ENCODE measurements around the gene CHN2. TPM values are rescaled to one million over a fixed set of nuclear protein-coding genes. Genes with fewer than 3 reads are reported as not detected.

CHN2 gene
- total RNA-seq, 1 donor from 2014 or later, result not detected

GRCh38 chr7:29288181-29289091 is 93.9 kb downstream of the CHN2 start:
- H3K4me1 Mint-ChIP-seq (ENCODE audit: low read depth), result peaks cover 23% of the 10 kb centered on the region
- intact Hi-C loops (cut with micrococcal nuclease), result loop anchor here (5.0 kb wide), 1 partner anchor 91 kb away; no protein-coding TSS in a partner anchor
- no peaks in the 10 kb centered on the region for H3K9me3 Mint-ChIP-seq
- no peak overlapping the region for H3K4me3 Mint-ChIP-seq
- no peak overlapping the region for H3K27ac Mint-ChIP-seq
- H3K27me3 Mint-ChIP-seq (ENCODE audit: insufficient read depth), result peaks cover 25% of the 10 kb centered on the region
- no peak for DNase-seq (ENCODE audit: low spot score)
- no peaks in the 10 kb centered on the region for H3K36me3 Mint-ChIP-seq (ENCODE audit: low read depth)

DNA sequence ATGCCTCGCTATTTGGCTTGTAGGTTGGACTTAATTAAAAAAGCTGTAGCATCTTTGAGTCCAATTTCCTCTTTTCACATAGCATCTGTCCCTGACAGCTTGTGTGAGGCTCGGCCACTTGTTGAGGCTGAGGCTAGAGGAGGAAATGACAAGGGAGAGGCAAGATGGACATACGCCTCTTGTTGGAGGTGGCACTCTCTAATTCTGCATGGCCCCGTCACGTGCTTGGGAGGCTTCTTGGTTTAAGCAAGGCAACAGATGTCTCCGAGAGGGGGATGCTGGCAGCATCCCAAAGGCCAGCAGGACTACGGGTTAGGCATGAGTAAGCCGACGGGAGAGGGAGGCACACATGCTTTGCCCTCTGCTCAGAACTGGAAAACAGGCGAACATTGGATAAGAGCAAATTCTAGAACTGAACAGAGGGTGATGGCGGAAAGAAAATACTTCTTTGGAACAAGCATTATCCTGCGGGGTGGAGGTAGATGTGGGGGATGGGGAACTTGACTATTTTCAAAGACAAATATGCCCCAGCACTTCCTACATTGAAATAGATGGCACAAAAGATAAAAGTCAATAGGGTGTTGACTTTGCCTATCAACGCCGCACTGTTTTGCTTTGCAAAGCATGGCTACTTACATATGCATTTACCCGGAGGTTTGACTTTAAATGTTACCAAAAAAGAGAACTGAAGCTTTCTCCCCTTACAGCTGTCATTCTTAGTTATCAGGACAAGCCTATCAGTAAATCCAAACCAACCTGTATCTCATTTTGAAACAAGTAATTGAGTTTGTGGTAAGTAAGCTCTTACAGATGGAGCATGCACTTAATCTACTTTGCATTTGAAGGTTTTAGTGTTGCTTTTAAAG is 94.8 kb downstream of the CHN2 start:
- peaks cover 22% of the 10 kb centered on the region for H3K27me3 Mint-ChIP-seq (ENCODE audit: insufficient read depth)

DNA sequence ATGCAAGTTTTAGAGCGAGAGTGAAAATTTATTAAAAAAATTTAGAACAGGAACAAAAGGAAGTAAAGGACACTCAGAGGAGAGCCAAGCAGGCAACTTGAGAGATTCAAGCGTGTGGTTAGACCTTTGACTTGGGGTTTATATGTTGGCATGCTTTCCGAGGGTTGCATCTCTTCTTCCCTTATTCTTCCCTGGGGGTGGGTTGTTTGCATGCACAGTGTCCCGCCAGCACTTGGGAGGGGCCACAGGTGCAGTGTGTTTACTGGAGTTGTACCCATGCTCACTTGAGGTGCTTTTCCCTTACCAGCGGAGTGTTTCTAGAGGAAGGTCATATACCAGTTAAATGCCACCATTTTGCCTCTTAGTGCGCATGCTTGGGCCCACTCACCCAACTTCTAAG is 96.3 kb downstream of the CHN2 start:
- Mint-ChIP-seq H3K36me3 (ENCODE audit: low read depth) (no peaks in the 10 kb centered on the region), H3K27ac (no peak overlapping the region), H3K4me1 (ENCODE audit: low read depth) (peaks cover 12% of the 10 kb centered on the region), H3K9me3 (no peaks in the 10 kb centered on the region), H3K4me3 (no peak overlapping the region), H3K27me3 (ENCODE audit: insufficient read depth) (peaks cover 21% of the 10 kb centered on the region)
- DNase-seq (ENCODE audit: low spot score), result no peak
- intact Hi-C loops (cut with micrococcal nuclease), result no loop called here

More for the DNA sequence above, 94.8 kb downstream of the CHN2 start:
- no peak for DNase-seq (ENCODE audit: low spot score)
- no peaks in the 10 kb centered on the region for H3K36me3 Mint-ChIP-seq (ENCODE audit: low read depth)
- H3K4me3 Mint-ChIP-seq, result no peak overlapping the region
- intact Hi-C loops (cut with micrococcal nuclease), result loop anchor here (5.0 kb wide), 1 partner anchor 92 kb away; no protein-coding TSS in a partner anchor
- H3K27ac Mint-ChIP-seq, result no peak overlapping the region
- no peaks in the 10 kb centered on the region for H3K9me3 Mint-ChIP-seq
- H3K4me1 Mint-ChIP-seq (ENCODE audit: low read depth), result peaks cover 23% of the 10 kb centered on the region

DNA sequence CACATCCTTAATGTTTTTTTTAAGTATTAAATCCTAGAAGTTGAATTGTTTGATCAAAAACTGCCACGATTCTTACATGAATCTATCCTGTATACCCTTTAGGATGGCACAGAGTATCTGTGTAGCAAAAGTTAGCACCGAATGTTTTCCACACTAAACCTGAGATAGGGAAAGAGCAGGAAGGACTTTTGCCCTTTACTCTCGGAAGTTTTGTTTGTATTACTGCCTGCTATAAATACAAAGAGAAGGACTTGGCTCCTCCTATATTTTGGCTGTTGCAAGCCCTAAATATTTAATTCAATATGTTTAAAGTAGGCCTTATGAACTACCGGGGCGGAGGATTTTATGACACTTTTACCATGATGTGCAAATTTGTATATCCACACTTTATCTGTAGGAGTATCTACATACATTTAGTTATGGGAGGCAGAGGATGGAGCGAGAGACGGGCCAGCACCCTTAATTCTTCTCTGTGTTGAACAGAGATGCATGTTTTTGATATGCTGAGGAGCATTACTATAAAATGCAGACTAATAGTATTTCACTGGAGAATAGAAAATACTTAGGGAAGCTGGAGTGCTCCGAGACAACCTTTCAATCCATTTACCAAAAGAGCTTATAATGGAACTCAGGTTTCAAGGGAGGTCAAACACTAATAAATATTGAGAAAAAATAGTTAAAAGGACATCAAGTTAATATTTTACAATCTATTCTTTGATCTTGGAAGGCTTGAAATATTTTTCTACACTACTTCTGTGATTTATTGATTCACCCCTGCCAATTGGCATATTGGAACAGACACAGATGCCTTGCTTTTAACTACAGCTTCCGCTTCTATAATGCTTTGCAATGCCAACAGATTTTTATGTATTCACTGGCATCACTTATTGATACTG is 97.4 kb downstream of the CHN2 start:
- intact Hi-C loops (cut with micrococcal nuclease), result no loop called here
- H3K4me1 Mint-ChIP-seq (ENCODE audit: low read depth), result peaks cover 4% of the 10 kb centered on the region
- peaks cover 18% of the 10 kb centered on the region for H3K27me3 Mint-ChIP-seq (ENCODE audit: insufficient read depth)
- no peak overlapping the region for H3K27ac Mint-ChIP-seq
- H3K9me3 Mint-ChIP-seq, result no peaks in the 10 kb centered on the region
- H3K4me3 Mint-ChIP-seq, result no peak overlapping the region
- no peaks in the 10 kb centered on the region for H3K36me3 Mint-ChIP-seq (ENCODE audit: low read depth)
- DNase-seq (ENCODE audit: low spot score), result no peak

DNA sequence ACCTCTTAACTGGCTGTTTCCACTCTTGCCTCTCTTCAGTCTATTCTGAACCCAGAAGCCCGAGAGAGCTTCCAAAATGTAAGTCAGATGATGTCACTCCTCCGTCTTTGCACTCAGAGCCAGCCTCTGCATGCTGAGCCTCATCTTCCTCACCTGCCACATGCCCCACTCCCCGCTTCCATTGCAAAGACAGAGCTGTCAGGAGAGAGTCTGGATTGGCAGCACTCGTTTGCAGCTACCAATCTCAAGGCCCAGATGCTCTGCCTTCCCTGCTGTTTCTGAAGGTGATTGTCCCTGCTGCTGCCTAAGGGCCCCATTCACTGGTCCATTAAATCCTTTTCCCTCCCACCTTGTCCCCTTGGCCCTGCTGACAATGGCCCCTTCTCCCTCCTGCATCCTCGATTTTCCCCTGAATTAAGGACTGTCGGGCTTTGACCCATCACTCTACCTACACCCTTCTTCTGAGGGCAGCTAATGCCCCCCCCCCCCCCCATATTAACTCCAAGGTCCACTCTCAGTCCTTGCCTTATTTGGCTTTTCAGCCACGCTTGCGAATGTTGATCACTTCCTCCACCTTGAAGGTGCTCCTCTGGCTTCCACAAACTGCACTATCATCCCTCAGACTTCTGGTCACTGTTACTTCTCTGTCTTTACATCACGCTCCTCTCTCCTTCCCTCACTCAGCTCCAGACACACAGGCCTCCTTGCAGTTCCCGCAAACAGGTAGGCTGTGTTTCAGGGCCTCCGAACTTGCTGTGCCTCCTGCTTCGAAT is 98.5 kb downstream of the CHN2 start:
- no peak overlapping the region for H3K4me3 Mint-ChIP-seq
- intact Hi-C loops (cut with micrococcal nuclease), result no loop called here
- no peaks in the 10 kb centered on the region for H3K36me3 Mint-ChIP-seq (ENCODE audit: low read depth)
- no peak overlapping the region for H3K27ac Mint-ChIP-seq
- no peaks in the 10 kb centered on the region for H3K9me3 Mint-ChIP-seq
- no peak for DNase-seq (ENCODE audit: low spot score)
- no peaks in the 10 kb centered on the region for H3K4me1 Mint-ChIP-seq (ENCODE audit: low read depth)
- peaks cover 14% of the 10 kb centered on the region for H3K27me3 Mint-ChIP-seq (ENCODE audit: insufficient read depth)

DNA sequence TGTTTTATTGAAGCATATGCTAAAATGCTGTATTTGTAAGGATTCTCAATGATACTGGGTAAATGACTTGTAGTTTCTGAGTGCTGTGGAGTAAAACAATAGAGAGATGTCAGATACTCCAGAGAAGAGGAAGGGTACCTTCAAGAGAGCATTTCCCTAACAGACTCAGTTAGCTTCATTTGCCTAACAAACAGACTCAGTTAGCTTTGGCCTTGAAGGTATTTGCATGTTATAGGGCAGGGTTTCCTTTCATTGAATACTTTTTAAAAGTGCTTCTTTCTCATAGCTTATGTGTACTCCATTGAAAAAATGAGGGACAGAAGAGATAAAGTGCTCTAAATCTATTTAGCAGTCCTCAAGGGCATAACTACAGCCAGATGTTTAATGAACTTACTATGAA is 101.8 kb downstream of the CHN2 start:
- no peak for DNase-seq (ENCODE audit: low spot score)
- H3K9me3 Mint-ChIP-seq, result no peaks in the 10 kb centered on the region
- H3K36me3 Mint-ChIP-seq (ENCODE audit: low read depth), result no peaks in the 10 kb centered on the region
- H3K27ac Mint-ChIP-seq, result no peak overlapping the region
- H3K4me1 Mint-ChIP-seq (ENCODE audit: low read depth), result no peaks in the 10 kb centered on the region
- no peak overlapping the region for H3K4me3 Mint-ChIP-seq
- H3K27me3 Mint-ChIP-seq (ENCODE audit: insufficient read depth), result no peaks in the 10 kb centered on the region
- intact Hi-C loops (cut with micrococcal nuclease), result no loop called here

DNA sequence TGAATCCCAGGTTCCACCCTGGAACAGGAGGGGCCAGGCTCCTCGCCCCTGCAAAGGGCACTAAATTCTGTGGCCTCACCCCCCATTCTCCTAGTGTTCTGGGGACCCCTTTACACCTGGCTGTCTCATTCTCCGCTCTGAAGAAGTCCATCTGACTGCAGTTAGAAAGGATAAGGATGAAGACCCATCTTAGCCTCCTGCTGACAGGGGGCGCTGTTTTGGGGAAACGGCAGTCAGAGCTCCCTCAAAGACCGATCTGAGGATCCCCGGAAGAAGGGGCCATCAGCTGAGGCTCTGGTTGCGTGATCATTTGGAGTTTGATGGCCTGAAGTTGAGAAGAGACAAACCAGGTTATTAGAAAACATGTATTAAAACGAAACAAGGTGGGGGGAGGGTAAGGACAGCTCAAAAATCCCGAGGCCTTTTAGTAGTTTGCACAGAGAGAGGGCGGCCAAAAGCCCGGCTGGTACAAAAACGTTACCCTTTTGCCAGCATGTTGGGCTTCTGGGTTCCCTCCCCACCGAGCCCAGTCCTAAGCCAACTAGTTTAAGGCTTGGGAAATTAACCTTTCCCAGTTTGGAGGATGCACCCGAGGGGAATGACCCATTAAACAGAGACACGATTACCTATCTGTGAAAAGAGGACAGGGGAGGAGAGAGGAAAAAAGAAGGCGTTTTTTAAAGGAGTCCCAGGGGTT is 102.8 kb downstream of the CHN2 start:
- DNase-seq (ENCODE audit: low spot score), result no peak
- intact Hi-C loops (cut with micrococcal nuclease), result no loop called here

DNA sequence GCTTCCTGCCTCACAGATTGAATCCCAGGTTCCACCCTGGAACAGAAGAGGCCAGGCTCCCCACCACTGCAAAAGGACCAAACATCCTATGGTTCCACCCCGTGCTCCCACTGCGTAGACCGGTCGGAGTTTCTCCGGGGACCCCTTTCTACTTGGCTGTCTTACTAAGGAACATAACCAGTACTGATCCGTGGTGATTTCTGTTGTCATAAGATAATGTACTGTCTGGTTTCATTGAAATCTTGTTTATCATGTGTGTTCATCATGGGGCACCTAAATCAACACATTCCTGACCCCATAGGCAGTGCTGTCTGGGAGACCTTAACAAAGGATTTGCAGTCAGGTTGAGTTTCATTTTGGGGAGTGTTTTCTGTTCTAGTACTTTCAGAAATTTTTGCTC is 104.5 kb downstream of the CHN2 start:
- Mint-ChIP-seq H3K27me3 (ENCODE audit: insufficient read depth) (peaks cover 7% of the 10 kb centered on the region), H3K36me3 (ENCODE audit: low read depth) (no peaks in the 10 kb centered on the region), H3K4me1 (ENCODE audit: low read depth) (no peaks in the 10 kb centered on the region), H3K9me3 (no peaks in the 10 kb centered on the region), H3K4me3 (no peak overlapping the region), H3K27ac (no peak overlapping the region)
- DNase-seq (ENCODE audit: low spot score), result no peak
- intact Hi-C loops (cut with micrococcal nuclease), result no loop called here

More for the DNA sequence above, 102.8 kb downstream of the CHN2 start:
- Mint-ChIP-seq H3K27ac (no peak overlapping the region), H3K4me1 (ENCODE audit: low read depth) (no peaks in the 10 kb centered on the region), H3K4me3 (no peak overlapping the region), H3K9me3 (no peaks in the 10 kb centered on the region), H3K27me3 (ENCODE audit: insufficient read depth) (peaks cover 2% of the 10 kb centered on the region), H3K36me3 (ENCODE audit: low read depth) (no peaks in the 10 kb centered on the region)

DNA sequence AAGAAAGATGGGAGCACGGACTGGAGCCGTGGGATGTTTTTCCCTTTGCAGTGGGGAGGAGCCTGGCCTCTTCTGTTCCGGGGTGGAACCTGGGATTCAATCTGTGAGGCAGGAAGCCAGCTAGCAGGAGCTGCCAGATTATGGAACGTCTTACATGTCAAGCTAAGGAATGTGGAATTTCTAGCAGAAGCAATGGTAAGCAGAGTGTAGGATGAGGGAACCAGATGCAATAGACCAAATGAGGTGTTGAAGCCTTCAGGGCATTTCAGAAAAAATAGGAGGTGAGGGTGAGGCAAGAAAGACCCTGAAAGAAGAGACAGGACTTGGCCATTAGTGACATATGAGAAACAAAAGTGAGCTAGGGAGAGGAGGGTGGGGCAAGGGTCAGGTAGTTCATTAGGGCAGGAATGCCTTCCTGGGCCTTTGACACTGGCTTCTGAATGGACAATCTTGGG is 105.5 kb downstream of the CHN2 start:
- no peaks in the 10 kb centered on the region for H3K9me3 Mint-ChIP-seq
- no peak for DNase-seq (ENCODE audit: low spot score)
- peaks cover 7% of the 10 kb centered on the region for H3K27me3 Mint-ChIP-seq (ENCODE audit: insufficient read depth)
- H3K27ac Mint-ChIP-seq, result no peak overlapping the region
- H3K36me3 Mint-ChIP-seq (ENCODE audit: low read depth), result no peaks in the 10 kb centered on the region
- H3K4me3 Mint-ChIP-seq, result no peak overlapping the region
- no peaks in the 10 kb centered on the region for H3K4me1 Mint-ChIP-seq (ENCODE audit: low read depth)
- intact Hi-C loops (cut with micrococcal nuclease), result no loop called here

DNA sequence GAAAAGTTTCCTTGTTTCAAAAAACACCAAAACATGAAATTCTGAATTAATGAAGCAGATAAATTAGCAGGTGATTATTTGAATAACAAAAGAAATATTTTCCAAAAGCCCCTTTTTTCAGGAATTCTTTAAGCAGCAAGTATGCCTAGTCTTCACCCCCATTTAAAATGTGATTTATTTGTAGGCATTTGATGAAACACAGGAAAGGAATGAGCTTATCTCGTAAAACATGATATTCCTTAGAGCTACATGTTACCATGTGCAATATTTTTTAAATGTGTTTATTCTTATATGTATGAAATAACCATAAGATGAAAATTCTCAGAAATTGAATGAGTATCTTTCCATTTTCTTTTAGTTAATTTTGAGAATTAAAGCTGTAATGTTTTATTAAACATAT is 106.1 kb downstream of the CHN2 start:
- intact Hi-C loops (cut with micrococcal nuclease), result no loop called here
- Mint-ChIP-seq H3K9me3 (no peaks in the 10 kb centered on the region), H3K27me3 (ENCODE audit: insufficient read depth) (peaks cover 7% of the 10 kb centered on the region), H3K4me1 (ENCODE audit: low read depth) (no peaks in the 10 kb centered on the region), H3K27ac (no peak overlapping the region), H3K4me3 (no peak overlapping the region), H3K36me3 (ENCODE audit: low read depth) (no peaks in the 10 kb centered on the region)
- DNase-seq (ENCODE audit: low spot score), result no peak

DNA sequence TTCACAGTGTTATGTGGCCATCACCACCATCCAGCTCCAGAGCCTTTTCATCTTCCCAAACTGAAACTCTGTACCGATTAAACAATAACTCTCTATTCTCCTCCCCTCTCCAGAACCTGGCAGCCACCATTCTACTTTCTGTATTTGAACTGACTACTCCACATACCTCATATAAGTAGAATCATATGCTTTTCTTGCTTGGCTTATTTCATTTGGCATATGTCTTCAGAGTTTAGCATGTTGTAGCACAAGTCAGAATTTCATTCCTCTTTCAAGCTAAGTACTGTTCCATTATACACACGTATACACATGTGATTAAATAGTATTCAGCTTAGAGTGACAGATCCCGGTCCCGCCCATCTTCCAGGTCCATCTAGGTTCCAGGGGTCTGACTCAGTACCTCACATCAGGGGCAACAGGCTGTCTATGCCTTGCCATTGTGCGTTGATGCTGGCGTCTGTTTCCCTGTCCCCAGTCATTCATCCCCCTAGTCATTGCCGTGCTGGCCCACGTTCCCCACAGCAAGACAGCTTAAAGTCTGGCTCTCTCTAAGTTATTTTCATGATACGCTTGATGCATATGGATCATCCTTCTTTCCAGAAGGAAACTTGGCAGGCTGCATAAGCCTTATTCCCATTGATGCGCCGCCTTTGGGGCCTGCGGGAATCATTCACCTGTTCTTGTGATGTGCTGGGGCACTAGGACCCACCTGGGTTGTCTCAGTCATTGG is 108.3 kb downstream of the CHN2 start:
- H3K4me1 Mint-ChIP-seq (ENCODE audit: low read depth), result no peaks in the 10 kb centered on the region
- no peaks in the 10 kb centered on the region for H3K9me3 Mint-ChIP-seq
- H3K27me3 Mint-ChIP-seq (ENCODE audit: insufficient read depth), result peaks cover 8% of the 10 kb centered on the region
- H3K27ac Mint-ChIP-seq, result no peak overlapping the region
- no peak overlapping the region for H3K4me3 Mint-ChIP-seq
- no peak for DNase-seq (ENCODE audit: low spot score)
- H3K36me3 Mint-ChIP-seq (ENCODE audit: low read depth), result no peaks in the 10 kb centered on the region
- intact Hi-C loops (cut with micrococcal nuclease), result no loop called here

Measured in activated T-helper 1 cell treated with anti-CD3 and anti-CD28 coated beads, Interleukin-12 subunit alpha, Interleukin-12 subunit beta, Interleukin-2, Interleukin-4 antibody, amounts not matched to agents 30 ng/mL and 10 ng/mL and 1 ng/mL, durations not matched to agents 14 hours and 24 hours and 36 hours (primary cell).